HG03439 (cell line): ENCODE results near the gene ALOX15B.
"Not testable (repeated sequence)": the region's sequence is repeated elsewhere in the genome, so short reads cannot be mapped to it uniquely, and the experiment has no call there.

Source experiments
- ATAC-seq: cut with Tn5 transposase; IDR thresholded peaks from one replicate; pipeline ENCODE4 v1.9.1; 2021; ENCODE audit warnings: mild to moderate bottlenecking, moderate library complexity; ENCODE audit not compliant: unreplicated experiment

The ALOX15B gene

DNA sequence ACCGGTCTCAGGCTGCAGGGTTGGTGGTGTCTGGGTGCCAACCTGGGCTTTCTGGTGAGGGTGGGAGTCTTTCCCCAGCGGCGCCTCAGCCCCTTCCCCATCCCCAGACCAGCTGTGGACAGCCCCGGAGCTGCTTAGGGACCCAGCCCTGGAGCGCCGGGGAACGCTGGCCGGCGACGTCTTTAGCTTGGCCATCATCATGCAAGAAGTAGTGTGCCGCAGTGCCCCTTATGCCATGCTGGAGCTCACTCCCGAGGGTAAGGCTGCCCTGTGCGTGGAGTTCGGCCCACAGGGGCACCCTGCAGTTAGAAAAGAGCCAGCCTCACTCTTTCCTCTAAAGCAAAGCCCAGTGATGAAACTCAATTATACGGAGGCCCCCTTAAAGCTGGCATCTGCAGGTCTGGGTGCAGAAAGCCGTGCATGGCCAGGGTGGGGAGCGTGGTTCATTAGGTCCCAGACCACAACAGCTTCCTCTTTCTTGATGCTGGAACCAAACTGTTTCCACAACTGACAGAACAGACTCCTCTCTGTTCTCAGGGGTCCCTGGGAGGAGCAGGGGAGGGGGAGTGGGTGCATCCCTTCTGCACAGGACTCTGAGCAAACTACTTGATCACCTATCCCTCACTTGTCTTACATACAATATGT is 25.7 kb upstream of the ALOX15B start:
- ATAC-seq = no peak

DNA sequence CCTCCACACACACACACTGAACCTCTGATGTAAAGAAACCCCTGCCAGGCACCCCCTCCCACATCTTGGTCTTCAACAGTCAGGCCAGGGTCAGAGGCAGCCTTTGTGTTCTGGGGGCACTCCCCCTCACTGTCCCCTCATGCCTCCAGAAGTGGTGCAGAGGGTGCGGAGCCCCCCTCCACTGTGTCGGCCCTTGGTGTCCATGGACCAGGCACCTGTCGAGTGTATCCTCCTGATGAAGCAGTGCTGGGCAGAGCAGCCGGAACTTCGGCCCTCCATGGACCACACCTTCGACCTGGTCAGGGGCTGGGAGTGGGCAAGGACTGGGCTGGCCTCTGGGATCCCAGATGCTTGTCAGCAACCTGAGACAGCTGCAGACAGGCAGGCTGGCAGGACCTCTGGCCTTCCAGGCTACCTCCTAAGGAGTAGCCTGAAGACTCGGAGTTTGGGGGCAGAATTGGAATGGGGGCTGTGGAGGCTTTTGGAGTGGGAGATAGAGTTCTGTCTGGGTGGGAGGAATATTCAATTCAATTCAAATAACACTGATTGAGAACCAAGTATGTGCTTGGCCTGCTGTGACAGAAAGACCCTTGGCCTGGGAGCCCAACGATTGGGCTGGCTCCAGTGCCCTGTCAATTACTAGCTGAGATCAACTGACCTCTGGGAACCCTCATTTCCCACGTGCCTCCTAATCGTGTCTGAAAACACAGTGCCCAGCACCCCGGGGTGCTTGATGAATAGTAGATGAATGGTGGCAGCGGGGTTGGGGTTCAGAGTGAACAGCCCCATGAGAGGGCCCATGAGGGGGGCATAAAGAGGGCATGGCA is 24.9 kb upstream of the ALOX15B start:
- ATAC-seq = no peak

DNA sequence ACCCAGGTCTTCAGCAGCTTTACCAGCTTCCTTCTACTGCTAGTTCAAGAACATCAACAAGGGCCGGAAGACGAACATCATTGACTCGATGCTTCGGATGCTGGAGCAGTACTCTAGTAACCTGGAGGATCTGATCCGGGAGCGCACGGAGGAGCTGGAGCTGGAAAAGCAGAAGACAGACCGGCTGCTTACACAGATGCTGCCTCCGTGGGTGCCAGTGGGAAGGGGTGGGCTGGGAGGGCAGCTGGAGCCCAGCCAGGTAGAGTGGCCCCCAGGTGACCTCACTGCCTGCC is 24.4 kb upstream of the ALOX15B start:
- ATAC-seq = no peak

DNA sequence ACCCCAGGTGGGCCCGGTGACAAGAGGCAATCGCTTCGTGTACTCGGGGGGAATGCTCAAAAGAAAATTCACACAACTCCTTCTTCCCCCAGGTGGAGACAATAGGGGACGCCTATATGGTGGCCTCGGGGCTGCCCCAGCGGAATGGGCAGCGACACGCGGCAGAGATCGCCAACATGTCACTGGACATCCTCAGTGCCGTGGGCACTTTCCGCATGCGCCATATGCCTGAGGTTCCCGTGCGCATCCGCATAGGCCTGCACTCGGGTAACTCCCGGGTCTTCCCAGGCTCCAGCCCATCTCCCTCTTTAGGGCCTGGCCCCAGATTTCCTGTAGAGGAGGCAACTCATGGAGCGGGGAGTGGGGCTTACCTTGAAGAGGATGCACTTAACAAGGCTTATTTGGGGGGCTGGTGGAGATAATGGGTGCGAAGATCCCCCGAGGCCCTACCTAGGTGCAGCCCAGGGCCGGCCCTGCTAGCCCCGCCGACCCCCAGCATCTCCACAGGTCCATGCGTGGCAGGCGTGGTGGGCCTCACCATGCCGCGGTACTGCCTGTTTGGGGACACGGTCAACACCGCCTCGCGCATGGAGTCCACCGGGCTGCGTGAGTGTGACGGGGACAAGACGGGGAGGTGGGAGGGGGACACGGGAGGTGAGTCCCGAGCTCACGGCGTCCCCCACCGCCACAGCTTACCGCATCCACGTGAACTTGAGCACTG is 23.5 kb upstream of the ALOX15B start:
- ATAC-seq = no peak

DNA sequence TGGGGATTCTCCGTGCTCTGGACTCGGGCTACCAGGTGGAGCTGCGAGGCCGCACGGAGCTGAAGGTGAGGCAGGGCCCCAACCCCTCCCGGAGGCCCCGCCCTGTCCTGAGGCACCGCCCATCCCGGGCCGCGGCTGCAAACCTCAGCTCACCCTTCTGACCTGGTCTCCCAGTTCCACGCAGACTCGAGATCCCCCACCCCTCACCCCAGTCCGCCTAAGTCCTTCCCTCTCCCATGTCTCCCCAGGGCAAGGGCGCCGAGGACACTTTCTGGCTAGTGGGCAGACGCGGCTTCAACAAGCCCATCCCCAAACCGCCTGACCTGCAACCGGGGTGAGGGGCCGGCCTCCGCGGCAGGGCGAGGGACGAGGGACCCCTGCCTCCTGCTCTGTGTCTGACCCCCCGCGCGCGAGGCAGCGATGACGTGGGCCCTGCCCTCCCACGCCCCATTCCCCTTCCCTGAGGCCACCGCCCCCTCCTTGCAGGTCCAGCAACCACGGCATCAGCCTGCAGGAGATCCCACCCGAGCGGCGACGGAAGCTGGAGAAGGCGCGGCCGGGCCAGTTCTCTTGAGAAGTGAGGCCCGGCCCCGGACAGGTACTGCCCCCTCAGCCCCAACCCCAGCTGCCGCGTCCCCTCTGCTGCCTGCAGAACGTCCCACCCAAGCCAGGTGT is 22.8 kb upstream of the ALOX15B start:
- ATAC-seq = no peak

DNA sequence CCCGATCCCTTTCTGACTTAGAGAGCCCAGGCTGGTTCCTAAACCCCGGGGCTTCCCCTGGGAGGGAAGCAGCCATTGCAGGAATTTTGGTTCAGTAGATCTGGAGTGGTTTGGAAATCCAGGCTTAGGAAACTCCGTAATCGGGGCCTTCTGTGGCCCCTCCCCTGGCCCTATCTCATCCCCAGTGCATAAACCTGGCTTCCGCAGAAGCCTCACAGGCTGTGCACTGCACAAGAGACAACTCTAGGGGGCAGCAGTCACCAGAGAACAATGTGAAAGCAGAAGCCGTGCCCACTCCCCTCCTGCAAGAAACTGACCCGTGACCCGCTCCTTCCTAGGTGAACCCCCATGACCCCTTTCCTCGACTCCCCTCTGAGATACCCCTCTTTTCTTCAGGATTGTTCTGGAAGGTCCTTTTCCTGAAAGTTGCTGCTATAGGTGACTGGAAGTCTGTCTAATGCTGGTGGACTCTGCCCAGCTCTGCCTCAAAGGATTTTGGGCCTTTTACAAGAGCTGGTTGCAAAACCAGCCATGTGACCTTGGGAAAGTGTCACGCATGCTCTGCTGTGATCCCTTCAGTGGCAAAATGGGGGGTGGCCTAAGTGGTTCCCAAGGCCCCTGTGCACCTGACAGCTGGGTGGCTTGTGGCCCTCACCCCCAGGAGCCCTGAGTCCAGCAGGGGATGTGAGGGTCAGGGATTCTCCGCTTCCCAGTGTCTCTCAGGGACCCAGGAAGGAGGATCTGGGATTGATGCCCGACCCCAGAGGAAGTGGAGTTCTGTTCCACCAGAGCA is 22.0 kb upstream of the ALOX15B start:
- ATAC-seq = no peak

DNA sequence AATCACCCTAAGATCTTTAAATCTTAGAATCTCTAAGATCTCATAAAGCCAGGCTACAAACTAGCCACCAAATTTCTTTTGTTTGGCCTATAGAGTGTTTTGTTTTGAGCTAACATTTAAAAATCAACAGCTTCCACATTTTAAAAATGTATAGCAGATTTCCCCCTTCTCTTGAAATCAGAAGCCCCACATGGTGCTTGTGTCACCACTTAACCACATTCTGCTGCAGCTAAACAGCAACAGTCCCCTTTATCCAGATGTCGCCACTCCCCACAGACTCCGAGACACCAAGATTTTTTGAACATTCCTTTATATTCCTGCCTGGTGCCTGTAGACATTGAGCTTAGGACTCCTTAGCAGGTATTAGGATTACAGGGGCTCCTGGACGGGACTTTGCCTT is 20.4 kb upstream of the ALOX15B start:
- no peak for ATAC-seq

DNA sequence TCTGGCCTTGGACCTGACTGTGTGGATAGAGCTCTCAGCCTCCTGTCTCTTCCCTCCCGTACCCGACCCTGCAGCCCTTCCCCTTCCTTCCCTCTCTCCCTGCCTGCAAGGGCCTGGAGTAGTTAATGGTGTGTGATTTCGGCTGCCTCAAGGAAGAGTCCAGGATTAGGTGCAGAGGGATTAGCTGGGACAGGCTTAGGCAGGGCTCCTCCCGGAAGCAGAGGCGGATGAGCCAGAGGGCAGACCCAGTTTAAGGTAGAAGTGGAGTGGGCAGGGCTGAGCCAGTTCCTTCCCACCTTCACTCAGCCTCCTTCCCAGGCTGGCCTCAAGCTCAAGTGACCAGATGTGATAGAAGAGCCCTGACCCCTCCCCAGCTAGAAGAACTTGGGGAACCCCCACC is 19.7 kb upstream of the ALOX15B start:
- no peak for ATAC-seq

DNA sequence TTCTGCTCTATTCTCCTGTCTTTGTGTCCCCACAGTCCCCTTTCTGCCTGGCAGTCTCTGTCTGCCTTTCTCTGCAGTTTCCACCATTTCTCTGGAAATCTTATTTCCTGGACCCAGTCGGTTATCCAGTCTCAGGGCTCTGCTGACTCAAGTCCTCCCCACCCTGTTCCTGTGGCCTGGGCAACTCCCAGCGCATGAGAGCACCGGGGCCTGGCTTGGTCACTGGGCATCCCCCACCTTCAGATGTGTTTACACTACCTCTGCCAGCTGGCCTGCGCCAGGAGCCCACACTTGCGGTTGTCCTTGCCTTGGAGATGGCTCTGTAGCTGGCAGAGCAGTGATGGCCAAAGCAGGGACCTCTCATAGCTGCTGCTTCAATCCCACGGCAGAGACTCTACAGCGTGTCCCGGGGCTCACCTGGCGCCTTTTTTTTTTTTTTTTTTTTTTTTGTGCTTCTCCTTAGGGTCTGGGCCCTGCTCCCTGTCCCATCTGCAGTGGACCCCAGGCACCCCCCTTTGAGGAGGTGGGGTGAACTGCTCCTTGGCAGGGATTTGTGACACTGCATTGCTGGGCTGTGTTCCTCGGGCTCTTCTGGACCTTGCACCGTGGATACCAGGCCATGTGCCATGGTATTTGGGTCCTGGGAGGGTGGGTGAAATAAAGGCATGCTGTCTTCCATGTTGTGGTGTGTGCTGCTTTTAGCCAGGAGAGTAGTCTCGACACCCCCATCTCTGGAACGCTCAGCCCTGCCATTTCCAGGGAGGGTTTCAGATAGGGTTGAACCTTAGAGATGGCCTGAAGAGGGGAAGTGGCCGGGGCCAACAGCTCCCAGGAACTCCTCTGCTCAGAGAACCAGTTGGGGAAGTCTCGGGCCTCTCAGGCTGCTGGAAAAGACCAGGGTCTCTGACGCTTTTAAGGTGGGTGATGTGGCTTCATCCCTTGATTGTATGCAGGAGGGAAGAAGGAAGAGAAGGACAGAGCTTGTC is 18.9 kb upstream of the ALOX15B start:
- no peak for ATAC-seq

DNA sequence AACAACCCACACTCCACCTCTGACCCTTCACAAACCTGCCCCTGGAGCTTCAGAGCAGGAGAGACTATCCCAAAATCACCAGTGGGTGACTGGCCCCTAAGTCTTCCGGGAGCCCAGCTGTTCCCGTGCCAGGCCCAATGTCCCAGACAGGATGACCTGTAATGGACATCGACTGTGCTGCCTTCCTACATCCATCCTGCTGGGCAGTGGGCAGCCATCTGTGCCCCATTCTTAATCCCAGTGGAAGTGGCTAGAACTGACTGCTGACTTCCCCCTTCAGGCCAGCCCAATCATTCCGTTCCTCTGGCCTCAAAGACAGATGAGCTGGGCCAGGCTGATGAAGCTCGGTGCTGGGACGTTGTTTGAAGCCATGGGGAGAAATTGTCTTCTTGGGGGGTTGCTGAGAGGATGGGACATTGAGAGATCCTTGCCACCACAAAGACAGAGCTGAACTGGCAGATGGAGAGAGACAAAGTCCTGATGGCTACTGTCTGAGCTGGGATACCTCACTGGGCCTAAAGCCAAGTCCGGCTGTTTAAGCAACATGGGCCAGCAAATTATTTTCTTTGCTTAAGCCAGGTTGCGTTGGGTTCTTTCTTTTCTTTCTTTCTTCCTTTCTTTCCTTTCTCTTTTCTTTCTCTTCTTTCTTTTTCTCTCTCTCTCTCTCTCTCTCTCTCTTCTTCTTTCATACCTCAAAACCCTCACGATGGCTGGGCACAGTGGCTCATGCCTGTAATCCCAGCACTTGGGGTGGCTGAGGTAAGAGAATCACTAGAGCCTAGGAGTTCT is 17.9 kb upstream of the ALOX15B start:
- ATAC-seq = no peak

DNA sequence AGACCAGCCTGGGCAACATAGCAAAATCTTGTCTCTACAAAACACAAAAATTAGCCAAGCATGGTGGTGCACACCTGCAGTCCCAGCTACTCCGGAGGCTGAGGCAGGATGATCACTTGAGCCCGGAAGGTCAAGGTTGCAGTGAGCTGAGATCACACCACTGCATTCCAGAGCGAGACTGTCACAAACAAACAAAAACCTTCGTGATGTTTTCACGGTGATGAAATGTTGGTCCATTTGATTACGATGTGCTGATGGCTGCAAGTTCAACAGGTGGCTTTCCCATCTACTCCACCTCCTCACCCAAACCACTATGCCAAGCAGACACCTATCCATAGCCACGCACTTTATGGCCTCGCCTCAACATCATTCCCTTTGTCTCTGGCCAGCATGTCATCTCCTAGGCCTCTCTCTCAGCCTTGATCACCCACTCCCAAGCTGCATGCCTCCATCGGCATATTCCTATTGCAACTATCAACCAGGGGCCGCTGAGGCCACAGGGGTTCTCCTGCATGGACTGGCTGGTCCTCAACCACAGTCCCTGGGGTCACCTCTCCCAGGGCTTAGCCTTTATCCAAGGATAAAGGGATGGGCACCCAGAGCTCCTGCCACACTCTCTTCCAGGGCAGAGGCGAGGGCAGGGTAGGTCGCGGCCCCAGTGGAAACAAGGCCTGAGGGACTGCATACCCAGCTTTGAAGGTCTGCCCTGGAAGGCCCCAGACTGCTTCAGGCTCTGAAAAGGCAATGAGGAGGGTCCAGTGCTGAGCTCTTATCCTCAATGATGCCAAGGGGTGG is 17.1 kb upstream of the ALOX15B start:
- ATAC-seq = no peak

DNA sequence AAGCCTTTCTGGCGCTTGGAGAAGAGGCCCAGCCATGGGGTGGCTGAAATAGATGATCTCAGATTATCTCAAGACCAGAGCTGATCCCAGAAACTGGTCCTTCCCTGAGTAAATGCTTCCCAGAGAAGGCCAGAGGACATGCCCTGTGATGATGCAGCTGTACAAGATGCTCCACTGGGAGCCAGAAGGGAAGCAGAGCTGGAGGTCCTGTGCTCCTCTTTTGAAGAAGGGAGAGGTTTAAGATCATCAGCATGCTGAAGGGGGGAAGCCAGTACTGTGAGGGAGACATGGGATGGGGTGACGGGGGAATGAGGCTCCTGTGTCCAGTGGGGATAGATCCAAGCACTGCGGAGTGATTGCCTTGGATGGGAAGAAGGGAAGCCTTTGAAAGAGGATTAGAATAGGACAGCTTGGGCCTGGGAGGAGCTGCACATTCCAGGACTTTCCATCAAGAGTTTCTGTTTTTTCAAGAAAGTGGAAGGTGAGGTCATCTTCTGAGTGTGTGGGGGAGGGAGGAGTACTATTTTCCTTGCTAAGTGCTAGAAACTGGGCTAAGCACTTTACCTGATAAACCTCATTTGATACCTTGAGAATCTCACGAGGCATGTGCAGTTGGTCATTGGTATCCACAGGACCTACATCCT is 16.4 kb upstream of the ALOX15B start:
- ATAC-seq = no peak

DNA sequence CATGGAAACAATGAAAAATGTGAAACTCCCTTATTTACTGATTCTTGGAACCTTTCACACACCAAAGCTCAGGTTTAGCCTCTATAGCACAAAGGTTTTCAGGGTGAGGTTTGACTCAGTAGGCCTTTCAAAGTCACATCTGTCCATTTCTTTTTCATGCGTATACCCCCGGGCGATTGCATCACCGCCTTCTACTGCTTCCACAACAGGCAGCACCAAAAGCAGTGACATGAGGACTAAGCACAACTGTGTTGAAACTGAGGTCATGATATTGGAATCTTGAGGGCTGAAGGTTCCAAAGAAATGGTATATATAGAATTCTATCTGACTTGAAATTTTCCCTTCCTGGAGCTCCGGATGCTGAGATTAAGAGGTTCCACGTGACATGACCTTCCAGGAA is 14.7 kb upstream of the ALOX15B start:
- not testable (repeated sequence) for ATAC-seq

DNA sequence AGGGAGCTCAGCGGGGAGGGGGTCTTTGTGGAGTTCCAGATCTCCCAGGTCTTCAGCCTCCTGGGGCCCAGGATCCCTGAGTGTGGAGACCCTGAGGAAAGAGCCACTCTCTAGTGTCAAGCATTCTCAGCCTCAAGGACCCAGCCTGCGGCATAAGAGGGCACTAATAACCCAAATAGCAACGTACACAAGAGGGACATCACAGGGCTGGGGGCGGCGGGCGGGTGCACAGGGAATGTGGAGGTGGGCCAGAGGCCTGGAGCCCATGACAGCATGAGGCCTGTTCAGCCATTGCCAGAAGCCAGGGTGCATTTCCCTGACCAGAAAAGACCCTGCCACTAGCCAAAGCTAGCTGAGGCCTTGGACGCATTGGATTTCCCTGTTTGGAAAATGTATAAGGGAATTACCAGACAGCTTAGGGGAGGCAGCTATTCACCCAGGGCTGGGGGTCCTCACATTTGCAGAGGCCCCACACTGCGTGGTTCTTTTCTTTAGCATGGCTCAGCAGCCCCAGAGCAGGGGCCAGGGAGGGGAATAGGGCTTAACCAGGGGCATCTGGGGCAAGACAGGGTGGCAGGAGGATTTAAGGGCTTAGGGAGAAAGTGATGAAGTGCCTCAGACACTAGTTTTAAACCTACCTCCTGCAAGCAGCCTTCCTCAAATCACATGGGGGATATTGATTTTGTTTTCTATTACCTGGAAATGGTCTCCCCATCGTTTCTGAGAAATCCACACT is 13.5 kb upstream of the ALOX15B start:
- no peak for ATAC-seq

DNA sequence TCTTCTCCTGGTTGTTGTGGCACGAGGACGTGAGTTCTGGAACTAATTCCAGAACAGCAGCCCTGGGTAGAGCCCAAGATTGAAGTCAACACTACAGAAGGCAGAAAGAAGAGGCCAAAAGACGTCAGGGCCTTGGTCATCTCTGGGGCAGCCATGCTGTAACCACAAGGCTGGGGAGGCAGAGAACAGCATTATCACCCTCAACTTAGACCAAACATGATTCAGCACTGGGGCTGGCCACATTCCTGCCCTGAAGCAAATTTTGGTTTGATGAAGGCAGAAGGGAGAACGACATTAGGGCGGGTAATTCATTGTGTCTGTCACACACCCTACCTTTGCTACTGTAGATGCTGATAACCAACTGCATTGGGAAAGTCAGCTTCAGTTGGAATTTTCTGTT is 9.7 kb upstream of the ALOX15B start:
- no peak for ATAC-seq

DNA sequence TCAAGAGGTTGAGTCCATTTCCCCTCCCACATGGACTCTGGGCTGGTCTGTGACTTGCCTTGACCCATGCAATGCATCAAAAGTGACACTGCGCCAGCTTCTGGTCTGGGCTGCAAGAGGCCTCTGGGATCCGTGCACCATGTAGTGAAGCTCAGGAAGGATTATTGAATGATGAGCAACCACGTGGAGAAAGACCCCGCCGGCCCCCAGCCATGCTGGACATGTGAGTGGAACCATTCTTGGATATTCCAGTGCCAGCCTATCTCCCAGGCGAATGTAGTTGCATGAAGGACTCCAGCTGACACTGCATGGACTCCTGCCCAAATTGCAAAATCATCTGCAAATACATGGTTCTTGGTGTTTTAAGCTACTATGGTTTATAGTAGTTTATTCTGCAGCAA is 7.6 kb upstream of the ALOX15B start:
- no peak for ATAC-seq

DNA sequence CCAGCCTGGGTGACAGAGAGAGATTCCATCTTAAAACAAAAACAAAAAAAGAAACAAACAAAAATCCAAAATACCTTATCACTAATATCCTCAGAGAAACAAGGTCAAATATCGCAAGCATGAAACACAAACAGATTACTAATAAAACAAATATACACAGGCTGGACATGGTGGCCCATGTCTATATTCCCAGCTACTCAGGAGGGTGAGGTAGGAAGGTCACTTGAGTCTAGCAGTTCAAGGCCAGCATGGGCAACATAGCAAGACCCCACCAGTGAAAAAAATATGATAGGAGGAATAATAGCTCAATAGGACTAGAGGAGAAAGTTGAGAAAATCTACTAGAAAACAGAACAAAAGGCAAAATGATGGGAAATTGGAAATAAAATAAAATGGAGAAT is 6.9 kb upstream of the ALOX15B start:
- ATAC-seq = no peak
